ENCODE data around the gene PSME3. TPM values are rescaled to one million over a fixed set of nuclear protein-coding genes. Genes with fewer than 3 reads are reported as not detected.

Gene PSME3
- total and polyA plus RNA-seq, 9 of the 15 experiments (the other 6 are each of a cell fraction or from before 2014, with no cell fraction given), result 31.2 to 275 (median 141) TPM

DNA sequence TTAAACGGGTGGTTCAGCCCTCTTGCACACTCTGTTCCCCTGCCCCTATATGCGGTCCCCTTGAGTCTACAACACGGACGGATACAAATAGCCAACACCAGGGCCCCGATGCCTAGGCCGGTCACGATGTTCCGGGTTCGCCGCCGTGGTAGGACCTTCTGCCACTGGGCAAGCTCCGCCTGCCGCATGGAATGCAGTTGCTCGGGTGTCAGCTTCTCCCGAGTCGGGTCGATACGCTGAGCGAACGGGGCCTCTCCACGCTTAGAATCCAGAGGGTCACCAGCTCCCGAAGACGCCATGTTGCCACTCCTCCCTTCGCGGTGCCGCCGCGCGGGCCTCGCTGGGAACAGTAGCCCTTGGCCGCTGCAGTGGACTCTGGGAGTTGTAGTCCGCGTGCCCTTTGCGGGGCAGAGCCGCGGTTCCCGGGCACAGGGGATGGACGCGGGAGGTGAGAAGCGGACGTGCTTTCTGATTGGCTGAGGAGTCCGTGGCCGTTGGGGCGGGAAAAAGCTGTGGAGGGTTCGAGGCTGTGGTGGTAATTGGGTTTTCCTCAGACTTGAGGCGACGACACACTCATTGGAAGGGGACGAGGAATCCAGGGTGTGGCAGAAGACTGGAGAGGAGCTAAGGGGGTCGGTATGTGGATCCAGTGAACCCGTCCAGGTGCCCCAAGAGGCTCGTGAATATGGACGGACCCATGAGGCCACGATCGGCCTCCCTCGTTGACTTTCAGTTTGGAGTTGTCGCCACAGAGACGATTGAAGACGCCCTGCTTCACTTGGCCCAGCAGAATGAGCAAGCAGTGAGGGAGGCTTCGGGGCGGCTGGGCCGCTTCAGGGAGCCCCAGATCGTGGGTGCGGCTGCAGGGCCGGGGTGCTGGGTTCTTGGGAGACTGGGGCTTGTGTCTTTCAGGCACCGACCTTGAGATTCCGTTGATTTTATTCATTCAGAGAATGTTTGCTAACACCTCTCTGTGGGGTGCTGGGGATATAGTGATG, 34.5 kb upstream of the PSME3 start, which contains the start of the genes CNTD1 and COA3 (continued):
- TF ChIP-seq RUNX1 (IDR thresholded peaks at IDR 0.05; ENCODE audit: low read depth), result 0 out of 2 replicates have a peak, but pooled peaks have one; percentile 23
- TF ChIP-seq KDM4B (IDR thresholded peaks at IDR 0.05; ENCODE audit: borderline replicate concordance in 2 of 2, low read depth in 1 of 2), result peak in 1 of 2 experiments; percentile 42; a peak in 1 of 4 replicates
- TF ChIP-seq, protein P1, sequence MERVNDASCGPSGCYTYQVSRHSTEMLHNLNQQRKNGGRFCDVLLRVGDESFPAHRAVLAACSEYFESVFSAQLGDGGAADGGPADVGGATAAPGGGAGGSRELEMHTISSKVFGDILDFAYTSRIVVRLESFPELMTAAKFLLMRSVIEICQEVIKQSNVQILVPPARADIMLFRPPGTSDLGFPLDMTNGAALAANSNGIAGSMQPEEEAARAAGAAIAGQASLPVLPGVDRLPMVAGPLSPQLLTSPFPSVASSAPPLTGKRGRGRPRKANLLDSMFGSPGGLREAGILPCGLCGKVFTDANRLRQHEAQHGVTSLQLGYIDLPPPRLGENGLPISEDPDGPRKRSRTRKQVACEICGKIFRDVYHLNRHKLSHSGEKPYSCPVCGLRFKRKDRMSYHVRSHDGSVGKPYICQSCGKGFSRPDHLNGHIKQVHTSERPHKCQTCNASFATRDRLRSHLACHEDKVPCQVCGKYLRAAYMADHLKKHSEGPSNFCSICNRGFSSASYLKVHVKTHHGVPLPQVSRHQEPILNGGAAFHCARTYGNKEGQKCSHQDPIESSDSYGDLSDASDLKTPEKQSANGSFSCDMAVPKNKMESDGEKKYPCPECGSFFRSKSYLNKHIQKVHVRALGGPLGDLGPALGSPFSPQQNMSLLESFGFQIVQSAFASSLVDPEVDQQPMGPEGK (CRISPR knock-in tag; IDR thresholded peaks at IDR 0.05; ENCODE audit: borderline replicate concordance), result no peak
- TF ChIP-seq ZNF589 (CRISPR knock-in tag; IDR thresholded peaks at IDR 0.05; ENCODE audit: low read depth), result no peak
- peak; percentile 82 for TF ChIP-seq HDAC2 (IDR thresholded peaks at IDR 0.05)
- no peak for TF ChIP-seq ZNF76 (CRISPR knock-in tag; IDR thresholded peaks at IDR 0.05; ENCODE audit: borderline replicate concordance)
- TF ChIP-seq CBX3 (IDR thresholded peaks at IDR 0.05; ENCODE audit: borderline replicate concordance in 1 of 2, low read length in 2 of 2), result peak in 1 of 2 experiments; percentile 78; a peak in 1 of 3 replicates
- TF ChIP-seq, protein P2, sequence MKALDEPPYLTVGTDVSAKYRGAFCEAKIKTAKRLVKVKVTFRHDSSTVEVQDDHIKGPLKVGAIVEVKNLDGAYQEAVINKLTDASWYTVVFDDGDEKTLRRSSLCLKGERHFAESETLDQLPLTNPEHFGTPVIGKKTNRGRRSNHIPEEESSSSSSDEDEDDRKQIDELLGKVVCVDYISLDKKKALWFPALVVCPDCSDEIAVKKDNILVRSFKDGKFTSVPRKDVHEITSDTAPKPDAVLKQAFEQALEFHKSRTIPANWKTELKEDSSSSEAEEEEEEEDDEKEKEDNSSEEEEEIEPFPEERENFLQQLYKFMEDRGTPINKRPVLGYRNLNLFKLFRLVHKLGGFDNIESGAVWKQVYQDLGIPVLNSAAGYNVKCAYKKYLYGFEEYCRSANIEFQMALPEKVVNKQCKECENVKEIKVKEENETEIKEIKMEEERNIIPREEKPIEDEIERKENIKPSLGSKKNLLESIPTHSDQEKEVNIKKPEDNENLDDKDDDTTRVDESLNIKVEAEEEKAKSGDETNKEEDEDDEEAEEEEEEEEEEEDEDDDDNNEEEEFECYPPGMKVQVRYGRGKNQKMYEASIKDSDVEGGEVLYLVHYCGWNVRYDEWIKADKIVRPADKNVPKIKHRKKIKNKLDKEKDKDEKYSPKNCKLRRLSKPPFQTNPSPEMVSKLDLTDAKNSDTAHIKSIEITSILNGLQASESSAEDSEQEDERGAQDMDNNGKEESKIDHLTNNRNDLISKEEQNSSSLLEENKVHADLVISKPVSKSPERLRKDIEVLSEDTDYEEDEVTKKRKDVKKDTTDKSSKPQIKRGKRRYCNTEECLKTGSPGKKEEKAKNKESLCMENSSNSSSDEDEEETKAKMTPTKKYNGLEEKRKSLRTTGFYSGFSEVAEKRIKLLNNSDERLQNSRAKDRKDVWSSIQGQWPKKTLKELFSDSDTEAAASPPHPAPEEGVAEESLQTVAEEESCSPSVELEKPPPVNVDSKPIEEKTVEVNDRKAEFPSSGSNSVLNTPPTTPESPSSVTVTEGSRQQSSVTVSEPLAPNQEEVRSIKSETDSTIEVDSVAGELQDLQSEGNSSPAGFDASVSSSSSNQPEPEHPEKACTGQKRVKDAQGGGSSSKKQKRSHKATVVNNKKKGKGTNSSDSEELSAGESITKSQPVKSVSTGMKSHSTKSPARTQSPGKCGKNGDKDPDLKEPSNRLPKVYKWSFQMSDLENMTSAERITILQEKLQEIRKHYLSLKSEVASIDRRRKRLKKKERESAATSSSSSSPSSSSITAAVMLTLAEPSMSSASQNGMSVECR (CRISPR knock-in tag; IDR thresholded peaks at IDR 0.05), result peak; percentile 94
- TF ChIP-seq RAD51 (IDR thresholded peaks at IDR 0.05; ENCODE audit: borderline replicate concordance, low read depth), result 0 out of 2 replicates have a peak, but pooled peaks have one; percentile 16
- no peak for TF ChIP-seq ZNF274 (IDR thresholded peaks at IDR 0.05; ENCODE audit: borderline replicate concordance, low read depth, low read length)
- TF ChIP-seq VEZF1 (CRISPR knock-in tag; IDR thresholded peaks at IDR 0.05), result no peak

Data from K562 (cell line).